HepG2 (cell line): ENCODE results near the gene ITPR1. TPM values are rescaled to one million over a fixed set of nuclear protein-coding genes. Genes with fewer than 3 reads are reported as not detected.
"Not testable (repeated sequence)": the region's sequence is repeated elsewhere in the genome, so short reads cannot be mapped to it uniquely, and the experiment has no call there.

ENCODE experiments used
- ATAC-seq: fragments of 200-7000 bp; cut with Tn5 transposase; 3 replicates; pipeline ENCODE4 v1.9.1; 2020; ENCODE audit warnings: mild to moderate bottlenecking, moderate library complexity
- BruUV-seq: library from RNA; stranded (reverse); fragments of 400-500 nt; replicated peaks from 2 replicates; lab custom pipeline; 2021; lab: Mats Ljungman, UMichigan
- CTCF ChIA-PET: fragments of 300-600 bp; formaldehyde crosslinking; extraction: SDS; loops from one replicate; lab custom pipeline; 2021; ENCODE audit warnings: low total read pairs, inconsistent platforms, low intra/inter-chr PET ratio; lab: Yijun Ruan, JAX
- POLR2A ChIA-PET: fragments of 350-600 bp; sonication (Branson Sonifier 250); formaldehyde crosslinking; loops from one replicate; lab custom pipeline; 2020; ENCODE audit warnings: antibody characterized with exemption, inconsistent platforms; lab: Yijun Ruan, JAX
- DNase-seq: peaks from one replicate; pipeline ENCODE4 v3.0.0-alpha.2; 2015; ENCODE audit warnings: low spot score
- FAIRE-seq: peaks from 3 replicates; lab custom pipeline; 2011; peaks lifted over from hg19 to GRCh38; lab: Jason Lieb, UNC
- H2AFZ ChIP-seq: one replicate; pipeline ENCODE4 v1.6.1; 2011; ENCODE audit warnings: low read length, inconsistent platforms
- H3K27ac ChIP-seq: fragments of 300-600 bp; 3 replicates; pipeline ENCODE4 v1.8.0; 2011; ENCODE audit warnings: mixed run types, mild to moderate bottlenecking, mixed read lengths, low read length, inconsistent platforms; ENCODE audit not compliant: insufficient read depth; ENCODE audit errors: extremely low read length
- H3K27me3 ChIP-seq, 2 experiments: fragments of 200-600 bp in 1 of 2; 2 replicates in 1 of 2; 3 replicates in 1 of 2; pipeline versions ENCODE4 v1.6.0 to v1.8.0; 2011; ENCODE audit warnings: low read length in 2 of 2, mild to moderate bottlenecking in 2 of 2, moderate library complexity in 2 of 2, inconsistent platforms in 1 of 2; ENCODE audit not compliant: insufficient read depth in 2 of 2, control insufficient read depth in 1 of 2
- H3K36me3 ChIP-seq, 2 experiments: fragments of 200-600 bp in 1 of 2; replicated peaks in 1 of 2; 2 replicates in 1 of 2; 3 replicates in 1 of 2; pipeline versions ENCODE4 v1.5.1 to v1.8.0; 2011; ENCODE audit warnings: low read length in 2 of 2, inconsistent platforms in 1 of 2; ENCODE audit not compliant: insufficient read depth in 2 of 2, control insufficient read depth in 1 of 2
- H3K4me1 ChIP-seq: 2 replicates; pipeline ENCODE4 v1.5.1; 2012; ENCODE audit warnings: low read length, inconsistent platforms; ENCODE audit not compliant: insufficient read depth
- H3K4me2 ChIP-seq: 2 replicates; pipeline ENCODE4 v1.6.0; 2011; ENCODE audit warnings: low read depth, low read length, inconsistent platforms
- H3K4me3 ChIP-seq, 3 experiments: fragments of 200-600 bp in 1 of 3; sonication (generic), shearing (Covaris generic) in 1 of 3; replicated peaks in 1 of 3; 2 replicates each; pipeline ENCODE4 v1.5.1; 2011 to 2016; ENCODE audit warnings: low read length in 3 of 3, inconsistent platforms in 2 of 3, low read depth in 2 of 3, mild to moderate bottlenecking in 2 of 3, control low read depth in 1 of 3, mixed read lengths in 1 of 3; ENCODE audit not compliant: insufficient read depth in 1 of 3
- H3K79me2 ChIP-seq: one replicate; pipeline ENCODE4 v1.6.1; 2011; ENCODE audit warnings: low read length, inconsistent platforms; ENCODE audit not compliant: insufficient read depth
- H3K9ac ChIP-seq: 2 replicates; pipeline ENCODE4 v1.6.0; 2011; ENCODE audit warnings: mild to moderate bottlenecking, low read depth, low read length, inconsistent platforms; ENCODE audit not compliant: insufficient read depth
- H3K9me3 ChIP-seq: 2 replicates; pipeline ENCODE4 v1.5.1; 2012; ENCODE audit warnings: mild to moderate bottlenecking, low read length
- H4K20me1 ChIP-seq: 2 replicates; pipeline ENCODE4 v1.6.0; 2011; ENCODE audit warnings: inconsistent platforms, mild to moderate bottlenecking, low read length, moderate library complexity; ENCODE audit not compliant: insufficient read depth
- ATF7 ChIP-seq, 2 experiments: fragments of 450-650 bp in 1 of 2; sonication (generic) in 1 of 2; formaldehyde crosslinking in 1 of 2; IDR thresholded peaks; 2 replicates each; pipeline versions ENCODE4 v1.4.0 to v1.6.1; 2016 to 2020; ENCODE audit warnings: antibody characterized with exemption in 1 of 2, mild to moderate bottlenecking in 1 of 2, missing genetic modification reagents in 1 of 2
- MAZ ChIP-seq, 2 experiments: sonication (generic) in 1 of 2; formaldehyde crosslinking in 1 of 2; IDR thresholded peaks; 2 replicates each; pipeline versions ENCODE4 v1.5.0 to v1.6.1; 2012 to 2020; ENCODE audit warnings: low read depth in 2 of 2, mild to moderate bottlenecking in 2 of 2, borderline replicate concordance in 1 of 2, improper control_type of control experiment in 1 of 2, low read length in 1 of 2, missing genetic modification reagents in 1 of 2, moderate library complexity in 1 of 2
- NFIC ChIP-seq: IDR thresholded peaks from 2 replicates; pipeline ENCODE4 v1.6.1; 2012; ENCODE audit warnings: mild to moderate bottlenecking, low read length, inconsistent platforms
- REPIN1 ChIP-seq: sonication (generic); formaldehyde crosslinking; IDR thresholded peaks from 2 replicates; pipeline ENCODE4 v1.8.0; 2022; ENCODE audit warnings: missing genetic modification reagents, low read depth, mild to moderate bottlenecking, borderline replicate concordance
- ZNF225 ChIP-seq: sonication (generic); formaldehyde crosslinking; IDR thresholded peaks from 2 replicates; pipeline ENCODE4 v1.4.0; 2020; ENCODE audit warnings: mild to moderate bottlenecking, missing genetic modification reagents
- ZNF326 ChIP-seq: sonication (generic); formaldehyde crosslinking; IDR thresholded peaks from 2 replicates; pipeline ENCODE4 v1.4.0; 2020; ENCODE audit warnings: missing genetic modification reagents, borderline replicate concordance
- ZNF367 ChIP-seq: sonication (generic); formaldehyde crosslinking; IDR thresholded peaks from 2 replicates; pipeline ENCODE4 v1.4.0; 2020; ENCODE audit warnings: missing genetic modification reagents, borderline replicate concordance
- ZNF563 ChIP-seq: sonication (generic); formaldehyde crosslinking; IDR thresholded peaks from 2 replicates; pipeline ENCODE4 v1.8.0; 2022; ENCODE audit warnings: mild to moderate bottlenecking, moderate library complexity, missing genetic modification reagents
- ZZZ3 ChIP-seq: sonication (generic); formaldehyde crosslinking; IDR thresholded peaks from 2 replicates; pipeline ENCODE4 v1.4.0; 2020; ENCODE audit warnings: missing genetic modification reagents, mild to moderate bottlenecking, borderline replicate concordance
- WGBS: methylation state at CpG from one replicate; pipeline ENCODE4 v1.1.6; 2017; ENCODE audit warnings: low lambda C conversion rate; 5-methylcytosine and 5-hydroxymethylcytosine counted together
- in situ Hi-C: cut with HindIII; loops from 2 replicates; pipeline ENCODE4 v1.10.0; 2017; ENCODE audit warnings: low pct_unique_long_range_greater_than_20kb; ENCODE audit not compliant: extremely low pct_ligation_motif_present
- intact Hi-C: fragments of 100-400 bp; cut with micrococcal nuclease; formaldehyde crosslinking; loops from one replicate; pipeline ENCODE4 v1.10.0; 2022; ENCODE audit not compliant: unreplicated experiment
- polyA plus RNA-seq, 8 experiments: library from polyadenylated mRNA; depleted of rRNA in 3 of 8; stranded (reverse) in 7 of 8; unstranded in 1 of 8; fragments of >200 nt; fragmentation: Illumina TruSeq in 4 of 8; extraction: Trizol in 4 of 8; gene quantifications; 2 replicates each; pipeline versions ENCODE4 v1.2.1 to v1.2.3, GENCODE V29; 2011 to 2016; ENCODE audit warnings: low read depth in 4 of 8, missing spikeins in 1 of 8, mixed read lengths in 1 of 8; ENCODE audit not compliant: insufficient read depth in 1 of 8
- total RNA-seq, 5 experiments: library from RNA; depleted of rRNA; stranded (reverse); fragments of >200 nt; fragmentation: Illumina TruSeq; extraction: Trizol; gene quantifications; 2 replicates each; pipeline ENCODE4 v1.2.3, GENCODE V29; 2016; ENCODE audit warnings: low read depth in 1 of 5
- TF ChIP-seq, protein P1 (sequence below): sonication (generic); formaldehyde crosslinking; IDR thresholded peaks from 2 replicates; pipeline ENCODE4 v1.5.0; 2020; ENCODE audit warnings: mild to moderate bottlenecking, missing genetic modification reagents
- TF ChIP-seq, protein P2 (sequence below): IDR thresholded peaks from 2 replicates; pipeline ENCODE4 v1.6.1; 2016; ENCODE audit warnings: low read depth, control low read depth

Gene ITPR1
- total and polyA plus RNA-seq, 2 of the 13 experiments (the other 11 are each of a cell fraction or from before 2014, with no cell fraction given): 10.0 to 11.4 TPM

- no peak for TF ChIP-seq ZZZ3 (CRISPR knock-in tag)
- TF ChIP-seq MAZ (IDR thresholded peaks at IDR 0.05; ENCODE audit: borderline replicate concordance, low read depth, low read length): no peak
- no peak for TF ChIP-seq MAZ (CRISPR knock-in tag; IDR thresholded peaks at IDR 0.05; ENCODE audit: low read depth)
Measured at GRCh38 chr3:4589475-4590097, 96.4 kb downstream of the ITPR1 start (continued).

GRCh38 chr3:4590849-4591248 is 97.7 kb downstream of the ITPR1 start:
- H3K27ac ChIP-seq, H3K4me2 ChIP-seq, in situ Hi-C loops, intact Hi-C loops, H3K36me3 ChIP-seq, BruUV-seq, H3K27me3 ChIP-seq, ATAC-seq, FAIRE-seq, H2AFZ ChIP-seq, H3K9me3 ChIP-seq, CTCF ChIA-PET, H3K79me2 ChIP-seq, H3K4me1 ChIP-seq, H4K20me1 ChIP-seq, H3K9ac ChIP-seq, H3K4me3 ChIP-seq, POLR2A ChIA-PET, DNase-seq: not testable (repeated sequence)
- 98% methylated on average over 2 of the region's 2 CpGs for WGBS

DNA sequence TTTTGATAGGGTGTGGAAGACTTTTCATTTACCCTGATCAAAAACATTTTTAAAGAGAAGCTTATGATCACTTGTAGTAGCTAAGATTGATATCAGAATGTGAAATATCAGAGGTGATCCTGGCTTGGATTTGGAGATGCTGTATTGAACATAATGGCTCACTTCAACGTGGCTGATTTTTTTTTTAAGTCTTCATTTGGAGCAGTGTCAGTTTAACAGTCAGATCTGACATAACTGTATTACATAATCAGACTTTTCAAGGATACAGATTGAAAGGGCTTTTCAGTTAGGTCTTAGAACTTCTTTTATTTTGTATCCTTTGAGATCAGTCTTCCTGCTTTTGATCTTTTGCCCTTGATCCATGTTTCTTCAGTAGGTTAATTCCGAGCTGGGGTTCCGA is 98.5 kb downstream of the ITPR1 start:
- POLR2A ChIA-PET: interaction anchor here (0.6 kb wide), 1 partner anchor 26 kb away, joined by 3 read pairs; no protein-coding TSS in a partner anchor
- no peaks in the 10 kb centered on the region for H3K36me3 ChIP-seq
- FAIRE-seq (no peak), DNase-seq (no peak), ATAC-seq (no peak)
- H3K4me2 ChIP-seq: no peak overlapping the region
- H3K27me3 ChIP-seq: no peaks in the 10 kb centered on the region
- intact Hi-C loops: no loop called here
- H3K9ac ChIP-seq: no peak overlapping the region
- H3K79me2 ChIP-seq: no peaks in the 10 kb centered on the region
- in situ Hi-C loops: no loop called here
- no peaks in the 10 kb centered on the region for H4K20me1 ChIP-seq
- no peak overlapping the region for H3K4me3 ChIP-seq
- CTCF ChIA-PET: no interaction called here
- BruUV-seq: no TSS peak
- no peak overlapping the region for H3K27ac ChIP-seq
- no peaks in the 10 kb centered on the region for H3K9me3 ChIP-seq
- 70% methylated on average over 3 of the region's 3 CpGs for WGBS
- H2AFZ ChIP-seq: no peak overlapping the region
- H3K4me1 ChIP-seq: no peaks in the 10 kb centered on the region
- TF ChIP-seq ZNF225 (no peak), NFIC (no peak), REPIN1 (CRISPR knock-in tag) (no peak), ZNF563 (CRISPR knock-in tag) (no peak), ZNF326 (no peak), ZNF367 (CRISPR knock-in tag) (no peak), ATF7 (IDR thresholded peaks at IDR 0.05) (no peak), ATF7 (CRISPR knock-in tag; IDR thresholded peaks at IDR 0.05) (no peak)
- TF ChIP-seq, protein P1, sequence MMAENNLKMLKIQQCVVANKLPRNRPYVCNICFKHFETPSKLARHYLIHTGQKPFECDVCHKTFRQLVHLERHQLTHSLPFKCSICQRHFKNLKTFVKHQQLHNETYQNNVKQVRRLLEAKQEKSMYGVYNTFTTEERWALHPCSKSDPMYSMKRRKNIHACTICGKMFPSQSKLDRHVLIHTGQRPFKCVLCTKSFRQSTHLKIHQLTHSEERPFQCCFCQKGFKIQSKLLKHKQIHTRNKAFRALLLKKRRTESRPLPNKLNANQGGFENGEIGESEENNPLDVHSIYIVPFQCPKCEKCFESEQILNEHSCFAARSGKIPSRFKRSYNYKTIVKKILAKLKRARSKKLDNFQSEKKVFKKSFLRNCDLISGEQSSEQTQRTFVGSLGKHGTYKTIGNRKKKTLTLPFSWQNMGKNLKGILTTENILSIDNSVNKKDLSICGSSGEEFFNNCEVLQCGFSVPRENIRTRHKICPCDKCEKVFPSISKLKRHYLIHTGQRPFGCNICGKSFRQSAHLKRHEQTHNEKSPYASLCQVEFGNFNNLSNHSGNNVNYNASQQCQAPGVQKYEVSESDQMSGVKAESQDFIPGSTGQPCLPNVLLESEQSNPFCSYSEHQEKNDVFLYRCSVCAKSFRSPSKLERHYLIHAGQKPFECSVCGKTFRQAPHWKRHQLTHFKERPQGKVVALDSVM (CRISPR knock-in tag): no peak
- TF ChIP-seq, protein P2, sequence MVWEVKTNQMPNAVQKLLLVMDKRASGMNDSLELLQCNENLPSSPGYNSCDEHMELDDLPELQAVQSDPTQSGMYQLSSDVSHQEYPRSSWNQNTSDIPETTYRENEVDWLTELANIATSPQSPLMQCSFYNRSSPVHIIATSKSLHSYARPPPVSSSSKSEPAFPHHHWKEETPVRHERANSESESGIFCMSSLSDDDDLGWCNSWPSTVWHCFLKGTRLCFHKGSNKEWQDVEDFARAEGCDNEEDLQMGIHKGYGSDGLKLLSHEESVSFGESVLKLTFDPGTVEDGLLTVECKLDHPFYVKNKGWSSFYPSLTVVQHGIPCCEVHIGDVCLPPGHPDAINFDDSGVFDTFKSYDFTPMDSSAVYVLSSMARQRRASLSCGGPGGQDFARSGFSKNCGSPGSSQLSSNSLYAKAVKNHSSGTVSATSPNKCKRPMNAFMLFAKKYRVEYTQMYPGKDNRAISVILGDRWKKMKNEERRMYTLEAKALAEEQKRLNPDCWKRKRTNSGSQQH: no peak
